ENCODE measurements around the gene CARD11. TPM values are rescaled to one million over a fixed set of nuclear protein-coding genes. Genes with fewer than 3 reads are reported as not detected.

CARD11 gene
- total RNA-seq, 1 experiment from 2014 or later = 0.57 TPM

DNA sequence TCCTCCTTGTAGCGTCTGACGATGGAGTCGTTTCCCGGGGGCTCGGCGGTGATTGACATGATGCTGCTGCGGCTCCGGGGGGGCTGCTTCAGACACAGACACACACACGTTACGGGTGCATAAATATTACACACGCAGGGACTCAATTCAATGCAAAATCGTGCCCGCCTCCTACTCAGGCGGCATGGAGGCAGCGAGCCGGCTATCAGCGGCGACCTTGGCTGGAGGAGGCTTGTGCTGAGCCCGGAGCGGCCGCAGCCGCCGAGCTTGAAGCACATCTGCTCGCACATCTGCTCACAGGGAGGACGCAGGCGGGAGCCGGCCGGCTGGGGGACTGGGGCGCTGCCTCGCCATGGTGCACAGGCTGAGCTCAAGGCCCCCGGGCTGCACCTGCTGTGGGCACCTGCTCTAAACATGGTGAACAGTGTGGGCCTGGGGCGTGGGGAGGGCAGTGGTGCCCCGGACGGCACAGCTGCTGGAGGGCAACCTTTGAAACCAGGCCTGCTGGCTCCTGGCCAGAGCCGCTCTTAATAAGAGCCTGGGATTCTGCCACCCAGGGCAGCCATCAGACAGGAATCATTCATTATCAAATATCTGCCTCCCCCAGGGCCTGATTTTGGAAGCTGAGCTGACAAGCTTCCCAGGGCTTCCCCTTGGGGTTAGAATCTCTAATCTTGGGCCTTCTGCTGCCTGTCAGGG, 114.9 kb downstream of the CARD11 start (continued):
- TF ChIP-seq, protein P1, sequence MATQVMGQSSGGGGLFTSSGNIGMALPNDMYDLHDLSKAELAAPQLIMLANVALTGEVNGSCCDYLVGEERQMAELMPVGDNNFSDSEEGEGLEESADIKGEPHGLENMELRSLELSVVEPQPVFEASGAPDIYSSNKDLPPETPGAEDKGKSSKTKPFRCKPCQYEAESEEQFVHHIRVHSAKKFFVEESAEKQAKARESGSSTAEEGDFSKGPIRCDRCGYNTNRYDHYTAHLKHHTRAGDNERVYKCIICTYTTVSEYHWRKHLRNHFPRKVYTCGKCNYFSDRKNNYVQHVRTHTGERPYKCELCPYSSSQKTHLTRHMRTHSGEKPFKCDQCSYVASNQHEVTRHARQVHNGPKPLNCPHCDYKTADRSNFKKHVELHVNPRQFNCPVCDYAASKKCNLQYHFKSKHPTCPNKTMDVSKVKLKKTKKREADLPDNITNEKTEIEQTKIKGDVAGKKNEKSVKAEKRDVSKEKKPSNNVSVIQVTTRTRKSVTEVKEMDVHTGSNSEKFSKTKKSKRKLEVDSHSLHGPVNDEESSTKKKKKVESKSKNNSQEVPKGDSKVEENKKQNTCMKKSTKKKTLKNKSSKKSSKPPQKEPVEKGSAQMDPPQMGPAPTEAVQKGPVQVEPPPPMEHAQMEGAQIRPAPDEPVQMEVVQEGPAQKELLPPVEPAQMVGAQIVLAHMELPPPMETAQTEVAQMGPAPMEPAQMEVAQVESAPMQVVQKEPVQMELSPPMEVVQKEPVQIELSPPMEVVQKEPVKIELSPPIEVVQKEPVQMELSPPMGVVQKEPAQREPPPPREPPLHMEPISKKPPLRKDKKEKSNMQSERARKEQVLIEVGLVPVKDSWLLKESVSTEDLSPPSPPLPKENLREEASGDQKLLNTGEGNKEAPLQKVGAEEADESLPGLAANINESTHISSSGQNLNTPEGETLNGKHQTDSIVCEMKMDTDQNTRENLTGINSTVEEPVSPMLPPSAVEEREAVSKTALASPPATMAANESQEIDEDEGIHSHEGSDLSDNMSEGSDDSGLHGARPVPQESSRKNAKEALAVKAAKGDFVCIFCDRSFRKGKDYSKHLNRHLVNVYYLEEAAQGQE (IDR thresholded peaks at IDR 0.05; ENCODE audit: low read depth) = no peak

DNA sequence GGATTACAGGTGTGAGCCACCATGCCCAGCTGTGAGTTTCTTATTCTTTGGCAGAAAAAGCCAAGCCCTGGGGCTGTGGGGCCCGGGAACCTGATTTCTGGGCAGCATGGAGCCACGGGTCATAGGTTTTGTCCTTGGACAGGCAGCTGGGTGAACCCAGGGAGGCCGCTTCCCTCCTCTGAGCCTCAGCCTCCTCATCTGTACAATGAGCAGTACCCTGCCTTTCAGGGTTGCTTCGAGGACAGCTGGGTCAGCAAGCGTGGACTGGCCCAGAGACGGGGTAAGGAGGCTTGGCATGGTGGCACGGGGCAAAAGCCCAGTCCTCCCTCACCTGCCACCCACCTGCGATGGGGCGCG, 115.4 kb downstream of the CARD11 start:
- H3K9me2 ChIP-seq (ENCODE audit: insufficient read depth) = no peaks in the 10 kb centered on the region
- DNase-seq (ENCODE audit: low read depth, low spot score) (no peak), ATAC-seq (no peak)
- H3K27ac ChIP-seq (ENCODE audit: low read depth, low read length) = no peak overlapping the region
- no peaks in the 10 kb centered on the region for H3K36me3 ChIP-seq (ENCODE audit: control insufficient read depth in 1 of 2, insufficient read depth in 2 of 2, low read length in 2 of 2)
- H3K9me3 ChIP-seq (ENCODE audit: control insufficient read depth in 1 of 2, insufficient read depth in 1 of 2, low read depth in 1 of 2, low read length in 2 of 2) = no peaks in the 10 kb centered on the region
- H3K4me1 ChIP-seq (ENCODE audit: control insufficient read depth in 1 of 2, insufficient read depth in 2 of 2, low read length in 2 of 2) = peaks cover 0 to 9% of the 10 kb centered on the region in 2 experiments; a peak in 1 of 4 replicates
- H3K27me3 ChIP-seq (ENCODE audit: insufficient read depth, low read length) = peaks cover 2% of the 10 kb centered on the region; the same call in 1 of the 2 replicates
- ChIA-PET RAD21 (ENCODE audit: low non-redundant PET in 1 of 2, low total read pairs in 2 of 2, uncharacterized antibody in 2 of 2, unreplicated experiment in 2 of 2) (no interaction called here), CTCF (no interaction called here), POLR2A (no interaction called here)
- no peaks in the 10 kb centered on the region for H4K20me1 ChIP-seq (ENCODE audit: insufficient read depth)
- TF ChIP-seq ZNF274 (IDR thresholded peaks at IDR 0.05; ENCODE audit: low read depth, low read length) = no peak
- no TSS peak for BruUV-seq (replicated peaks)
- no peak overlapping the region for H3K9ac ChIP-seq (ENCODE audit: low read length)
- intact Hi-C loops (cut with micrococcal nuclease) = no loop called here
- H3K79me2 ChIP-seq (ENCODE audit: insufficient read depth, low read length) = no peaks in the 10 kb centered on the region
- H3K4me2 ChIP-seq (ENCODE audit: low read length) = no peak overlapping the region
- H2AFZ ChIP-seq (ENCODE audit: low read depth, low read length, poor library complexity, severe bottlenecking) = no peak overlapping the region
- no peak overlapping the region for H3K4me3 ChIP-seq (replicated peaks in 1 of 2; ENCODE audit: low read depth in 1 of 2, low read length in 2 of 2)

DNA sequence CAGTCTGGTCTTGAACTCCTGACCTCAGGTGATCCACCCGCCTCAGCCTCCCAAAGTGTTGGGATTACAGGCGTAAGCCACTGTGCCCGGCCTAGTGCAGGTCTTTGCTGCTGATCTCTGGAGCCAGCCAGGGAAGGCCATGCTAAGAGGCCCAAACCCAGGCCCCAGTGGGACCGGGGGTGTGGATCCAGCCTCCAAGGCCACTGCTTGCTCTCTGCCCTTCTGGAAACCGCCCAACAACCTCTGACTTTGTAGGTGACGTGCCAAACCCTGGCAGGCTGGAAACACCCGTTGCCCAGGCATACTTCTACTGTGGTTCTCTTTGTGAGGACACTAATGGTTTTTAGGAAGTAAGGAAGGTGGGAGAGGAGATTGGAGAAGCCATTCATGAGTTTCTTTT, 116.1 kb downstream of the CARD11 start:
- ChIA-PET CTCF (no interaction called here), RAD21 (ENCODE audit: low non-redundant PET in 1 of 2, low total read pairs in 2 of 2, uncharacterized antibody in 2 of 2, unreplicated experiment in 2 of 2) (no interaction called here), POLR2A (no interaction called here)
- intact Hi-C loops (cut with micrococcal nuclease) = no loop called here
- Histone ChIP-seq H3K27me3 (ENCODE audit: insufficient read depth, low read length) (peaks cover 2% of the 10 kb centered on the region; the same call in 1 of the 2 replicates), H2AFZ (ENCODE audit: low read depth, low read length, poor library complexity, severe bottlenecking) (no peak overlapping the region), H3K9ac (ENCODE audit: low read length) (no peak overlapping the region), H3K79me2 (ENCODE audit: insufficient read depth, low read length) (no peaks in the 10 kb centered on the region), H3K4me2 (ENCODE audit: low read length) (no peak overlapping the region), H3K9me2 (ENCODE audit: insufficient read depth) (no peaks in the 10 kb centered on the region), H3K36me3 (ENCODE audit: control insufficient read depth in 1 of 2, insufficient read depth in 2 of 2, low read length in 2 of 2) (no peaks in the 10 kb centered on the region), H3K4me1 (ENCODE audit: control insufficient read depth in 1 of 2, insufficient read depth in 2 of 2, low read length in 2 of 2) (peaks cover 0 to 9% of the 10 kb centered on the region in 2 experiments; a peak in 1 of 4 replicates), H3K9me3 (ENCODE audit: control insufficient read depth in 1 of 2, insufficient read depth in 1 of 2, low read depth in 1 of 2, low read length in 2 of 2) (no peaks in the 10 kb centered on the region), H4K20me1 (ENCODE audit: insufficient read depth) (no peaks in the 10 kb centered on the region), H3K27ac (ENCODE audit: low read depth, low read length) (no peak overlapping the region), H3K4me3 (replicated peaks in 1 of 2; ENCODE audit: low read depth in 1 of 2, low read length in 2 of 2) (no peak overlapping the region)
- no peak for ATAC-seq
- DNase-seq (ENCODE audit: low read depth, low spot score) = no peak
- BruUV-seq (replicated peaks) = no TSS peak
- TF ChIP-seq EZH2phosphoT487 (IDR thresholded peaks at IDR 0.05; ENCODE audit: borderline replicate concordance) = no peak
- TF ChIP-seq SIN3A (IDR thresholded peaks at IDR 0.05; ENCODE audit: low read depth) = no peak
- no peak for TF ChIP-seq YY1 (IDR thresholded peaks at IDR 0.05; ENCODE audit: extremely low read depth, insufficient replicate concordance, low read depth, low read length)
- TF ChIP-seq, protein P1 (IDR thresholded peaks at IDR 0.05; ENCODE audit: low read depth) = no peak
- TF ChIP-seq SRF (IDR thresholded peaks at IDR 0.05; ENCODE audit: low read depth) = no peak
- TF ChIP-seq POLR2AphosphoS5 (IDR thresholded peaks at IDR 0.05; ENCODE audit: low read depth, low read length) = no peak
